HepG2 (cell line): ENCODE data around the gene MYOM1. TPM values are rescaled to one million over a fixed set of nuclear protein-coding genes. Genes with fewer than 3 reads are reported as not detected.

Source experiments
- MBD4 ChIP-seq: IDR thresholded peaks from 2 replicates; pipeline ENCODE4 v1.6.1; 2012; ENCODE audit warnings: low read length, inconsistent platforms, borderline replicate concordance
- PAF1 ChIP-seq: IDR thresholded peaks from 2 replicates; pipeline ENCODE4 v1.6.1; 2016; ENCODE audit warnings: missing genetic modification reagents, missing compliant biosample characterization
- RARA ChIP-seq: IDR thresholded peaks from 2 replicates; pipeline ENCODE4 v1.6.1; 2016; ENCODE audit warnings: missing genetic modification reagents, missing compliant biosample characterization
- RXRB ChIP-seq: IDR thresholded peaks from 2 replicates; pipeline ENCODE4 v1.6.1; 2016; ENCODE audit warnings: borderline replicate concordance, missing genetic modification reagents, missing compliant biosample characterization
- TOPORS ChIP-seq: sonication (generic); formaldehyde crosslinking; IDR thresholded peaks from 2 replicates; pipeline ENCODE4 v1.8.0; 2023; ENCODE audit warnings: mild to moderate bottlenecking, missing genetic modification reagents
- ZNF205 ChIP-seq: IDR thresholded peaks from 2 replicates; pipeline ENCODE4 v1.6.1; 2018; ENCODE audit warnings: missing biosample characterization, missing genetic modification reagents
- ZNF331 ChIP-seq: sonication (generic); formaldehyde crosslinking; IDR thresholded peaks from 2 replicates; pipeline ENCODE4 v1.4.0; 2020; ENCODE audit warnings: missing genetic modification reagents
- ZNF543 ChIP-seq: sonication (generic); formaldehyde crosslinking; IDR thresholded peaks from 2 replicates; pipeline ENCODE4 v1.4.0; 2020; ENCODE audit warnings: mild to moderate bottlenecking, missing genetic modification reagents
- polyA plus RNA-seq, 8 experiments: library from polyadenylated mRNA; depleted of rRNA in 3 of 8; stranded (reverse) in 7 of 8; unstranded in 1 of 8; fragments of >200 nt; fragmentation: Illumina TruSeq in 4 of 8; extraction: Trizol in 4 of 8; gene quantifications; 2 replicates each; pipeline versions ENCODE4 v1.2.1 to v1.2.3, GENCODE V29; 2011 to 2016; ENCODE audit warnings: low read depth in 4 of 8, missing spikeins in 1 of 8, mixed read lengths in 1 of 8; ENCODE audit not compliant: insufficient read depth in 1 of 8
- total RNA-seq, 5 experiments: library from RNA; depleted of rRNA; stranded (reverse); fragments of >200 nt; fragmentation: Illumina TruSeq; extraction: Trizol; gene quantifications; 2 replicates each; pipeline ENCODE4 v1.2.3, GENCODE V29; 2016; ENCODE audit warnings: low read depth in 1 of 5
- TF ChIP-seq, protein P1 (sequence below): sonication (generic); formaldehyde crosslinking; IDR thresholded peaks from 2 replicates; pipeline ENCODE4 v1.8.1; 2022; ENCODE audit warnings: mild to moderate bottlenecking, missing genetic modification reagents
- TF ChIP-seq, protein P2 (sequence below): IDR thresholded peaks from 2 replicates; pipeline ENCODE4 v1.6.1; 2016
- TF ChIP-seq, protein P3 (sequence below): sonication (generic); formaldehyde crosslinking; IDR thresholded peaks from 2 replicates; pipeline ENCODE4 v1.4.0; 2020; ENCODE audit warnings: missing genetic modification reagents

MYOM1 gene
- total and polyA plus RNA-seq, 2 of the 13 experiments (the other 11 are each of a cell fraction or from before 2014, with no cell fraction given), result 0.46 to 0.98 TPM

DNA sequence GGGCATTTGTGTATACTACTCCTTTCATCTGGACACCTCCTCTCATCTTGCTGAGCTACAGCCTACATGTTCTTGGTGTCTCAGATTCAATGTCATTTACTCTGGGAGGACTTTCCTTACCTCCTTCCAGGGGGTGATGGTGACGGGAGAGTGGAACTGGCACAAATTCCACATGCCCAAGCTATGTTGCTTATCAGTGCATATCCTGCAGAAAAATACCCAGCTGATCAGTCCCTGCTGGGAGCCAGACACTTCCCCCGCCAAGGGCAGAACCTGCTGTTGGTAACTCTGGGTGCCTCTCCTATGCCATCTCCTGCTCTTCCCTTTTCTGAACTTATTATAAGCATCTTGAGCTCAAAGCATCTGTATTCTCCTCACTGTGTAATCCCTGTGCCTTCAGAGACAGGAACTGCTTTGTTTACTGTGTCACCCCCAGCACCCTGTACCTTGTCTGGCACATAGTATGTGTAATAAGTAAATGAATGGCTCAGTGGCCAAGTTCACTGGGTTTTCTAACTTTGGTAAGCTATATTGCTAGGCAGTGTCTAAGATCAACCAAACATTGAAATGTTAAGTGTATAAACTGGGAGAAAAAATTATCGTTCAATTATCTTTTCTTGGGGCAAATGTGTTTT, 119.2 kb downstream of the MYOM1 start (continued):
- TF ChIP-seq, protein P1, sequence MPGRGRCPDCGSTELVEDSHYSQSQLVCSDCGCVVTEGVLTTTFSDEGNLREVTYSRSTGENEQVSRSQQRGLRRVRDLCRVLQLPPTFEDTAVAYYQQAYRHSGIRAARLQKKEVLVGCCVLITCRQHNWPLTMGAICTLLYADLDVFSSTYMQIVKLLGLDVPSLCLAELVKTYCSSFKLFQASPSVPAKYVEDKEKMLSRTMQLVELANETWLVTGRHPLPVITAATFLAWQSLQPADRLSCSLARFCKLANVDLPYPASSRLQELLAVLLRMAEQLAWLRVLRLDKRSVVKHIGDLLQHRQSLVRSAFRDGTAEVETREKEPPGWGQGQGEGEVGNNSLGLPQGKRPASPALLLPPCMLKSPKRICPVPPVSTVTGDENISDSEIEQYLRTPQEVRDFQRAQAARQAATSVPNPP (CRISPR knock-in tag), result no peak
- TF ChIP-seq, protein P2, sequence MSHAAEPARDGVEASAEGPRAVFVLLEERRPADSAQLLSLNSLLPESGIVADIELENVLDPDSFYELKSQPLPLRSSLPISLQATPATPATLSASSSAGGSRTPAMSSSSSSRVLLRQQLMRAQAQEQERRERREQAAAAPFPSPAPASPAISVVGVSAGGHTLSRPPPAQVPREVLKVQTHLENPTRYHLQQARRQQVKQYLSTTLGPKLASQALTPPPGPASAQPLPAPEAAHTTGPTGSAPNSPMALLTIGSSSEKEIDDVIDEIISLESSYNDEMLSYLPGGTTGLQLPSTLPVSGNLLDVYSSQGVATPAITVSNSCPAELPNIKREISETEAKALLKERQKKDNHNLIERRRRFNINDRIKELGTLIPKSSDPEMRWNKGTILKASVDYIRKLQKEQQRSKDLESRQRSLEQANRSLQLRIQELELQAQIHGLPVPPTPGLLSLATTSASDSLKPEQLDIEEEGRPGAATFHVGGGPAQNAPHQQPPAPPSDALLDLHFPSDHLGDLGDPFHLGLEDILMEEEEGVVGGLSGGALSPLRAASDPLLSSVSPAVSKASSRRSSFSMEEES, result 0 out of 2 replicates have a peak, but pooled peaks have one; percentile 24
- TF ChIP-seq ZNF331 (peak; percentile 29; the same call in 1 of the 2 replicates), RARA (CRISPR knock-in tag) (peak; percentile 84), ZNF205 (CRISPR knock-in tag) (no peak), PAF1 (CRISPR knock-in tag) (no peak), MBD4 (no peak), TOPORS (CRISPR knock-in tag) (no peak), ZNF543 (CRISPR knock-in tag) (no peak), RXRB (peak; percentile 79)
- TF ChIP-seq, protein P3, sequence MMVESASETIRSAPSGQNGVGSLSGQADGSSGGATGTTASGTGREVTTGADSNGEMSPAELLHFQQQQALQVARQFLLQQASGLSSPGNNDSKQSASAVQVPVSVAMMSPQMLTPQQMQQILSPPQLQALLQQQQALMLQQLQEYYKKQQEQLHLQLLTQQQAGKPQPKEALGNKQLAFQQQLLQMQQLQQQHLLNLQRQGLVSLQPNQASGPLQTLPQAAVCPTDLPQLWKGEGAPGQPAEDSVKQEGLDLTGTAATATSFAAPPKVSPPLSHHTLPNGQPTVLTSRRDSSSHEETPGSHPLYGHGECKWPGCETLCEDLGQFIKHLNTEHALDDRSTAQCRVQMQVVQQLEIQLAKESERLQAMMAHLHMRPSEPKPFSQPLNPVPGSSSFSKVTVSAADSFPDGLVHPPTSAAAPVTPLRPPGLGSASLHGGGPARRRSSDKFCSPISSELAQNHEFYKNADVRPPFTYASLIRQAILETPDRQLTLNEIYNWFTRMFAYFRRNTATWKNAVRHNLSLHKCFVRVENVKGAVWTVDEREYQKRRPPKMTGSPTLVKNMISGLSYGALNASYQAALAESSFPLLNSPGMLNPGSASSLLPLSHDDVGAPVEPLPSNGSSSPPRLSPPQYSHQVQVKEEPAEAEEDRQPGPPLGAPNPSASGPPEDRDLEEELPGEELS (CRISPR knock-in tag), result peak; percentile 75
- TF ChIP-seq, all 625 proteins: peak for 68
